B cell (primary cell): ENCODE measurements around the gene CAPN9. TPM values are rescaled to one million over a fixed set of nuclear protein-coding genes. Genes with fewer than 3 reads are reported as not detected.

Experiments used
- ATAC-seq: fragments of 200-7000 bp; cut with Tn5 transposase; one replicate; pipeline ENCODE4 v1.10.0; 2021; ENCODE audit warnings: low read depth, mild to moderate bottlenecking, moderate number of reproducible peaks, moderate library complexity
- CTCF ChIA-PET: fragments of 350-600 bp; sonication (Branson Sonifier 250); formaldehyde crosslinking; loops from one replicate; lab custom pipeline; 2021; ENCODE audit warnings: antibody characterized with exemption, inconsistent platforms; lab: Charles Lee
- POLR2A ChIA-PET: fragments of 350-600 bp; sonication (Branson Sonifier 250); formaldehyde crosslinking; loops from one replicate; lab custom pipeline; 2021; ENCODE audit warnings: antibody characterized with exemption; lab: Charles Lee
- DNase-seq: peaks from one replicate; pipeline ENCODE4 v3.0.0; 2013
- H2AFZ ChIP-seq: 2 replicates; pipeline ENCODE4 v1.6.1; 2012; ENCODE audit warnings: mild to moderate bottlenecking, low read depth, low read length; ENCODE audit not compliant: insufficient read depth, poor library complexity, severe bottlenecking
- H3K27ac ChIP-seq, 2 donors: 1 replicate in 1 of 2; 2 replicates in 1 of 2; pipeline ENCODE4 v1.5.1; 2012 to 2013; ENCODE audit warnings: low read length in 2 of 2, mild to moderate bottlenecking in 2 of 2, moderate library complexity in 1 of 2
- H3K27me3 ChIP-seq, 4 experiments: fragments of 200-600 bp in 1 of 4; sonication (generic) in 1 of 4; replicated peaks in 1 of 4; 1 replicate in 2 of 4; 2 replicates in 2 of 4; pipeline versions ENCODE4 v1.6.1 to v1.7.0; 2013 to 2016; ENCODE audit warnings: low read length in 3 of 4, mild to moderate bottlenecking in 2 of 4, mixed read lengths in 1 of 4, moderate library complexity in 1 of 4; ENCODE audit not compliant: insufficient read depth in 4 of 4, control insufficient read depth in 3 of 4; ENCODE audit errors: control extremely low read depth in 1 of 4
- H3K36me3 ChIP-seq, 2 experiments: replicated peaks in 1 of 2; 1 replicate in 1 of 2; 2 replicates in 1 of 2; pipeline versions ENCODE4 v1.6.1 to v1.7.1; 2013; ENCODE audit warnings: low read length in 1 of 2; ENCODE audit not compliant: insufficient read depth in 2 of 2, control insufficient read depth in 1 of 2; ENCODE audit errors: control extremely low read depth in 1 of 2, extremely low read depth in 1 of 2
- H3K4me1 ChIP-seq, 2 donors: fragments of 200-600 bp in 1 of 2; sonication (generic) in 1 of 2; 1 replicate in 1 of 2; 2 replicates in 1 of 2; pipeline versions ENCODE4 v1.5.1 to v1.6.1; 2013 to 2017; ENCODE audit warnings: low read length in 2 of 2; ENCODE audit not compliant: control insufficient read depth in 2 of 2, insufficient read depth in 2 of 2
- H3K4me2 ChIP-seq: replicated peaks from 2 replicates; pipeline ENCODE3; 2012; ENCODE audit warnings: mild to moderate bottlenecking, low read depth, low read length; ENCODE audit not compliant: poor library complexity, severe bottlenecking
- H3K4me3 ChIP-seq, 5 experiments: fragments of 200-600 bp in 1 of 5; sonication (generic) in 1 of 5; 1 replicate in 3 of 5; 2 replicates in 2 of 5; pipeline versions ENCODE4 v1.5.1 to v1.7.0; 2011 to 2016; ENCODE audit warnings: low read length in 4 of 5, mild to moderate bottlenecking in 4 of 5, low read depth in 2 of 5, control low read depth in 1 of 5, moderate library complexity in 1 of 5; ENCODE audit not compliant: insufficient read depth in 1 of 5; ENCODE audit errors: control extremely low read depth in 1 of 5, extremely low read depth in 1 of 5
- H3K79me2 ChIP-seq: fragments of 200-600 bp; sonication (generic); one replicate; pipeline ENCODE4 v1.6.0; 2016; ENCODE audit warnings: low read length; ENCODE audit not compliant: control insufficient read depth, insufficient read depth
- H3K9ac ChIP-seq: fragments of 200-600 bp; sonication (generic); 2 replicates; pipeline ENCODE4 v1.6.1; 2017; ENCODE audit warnings: mild to moderate bottlenecking, low read length, moderate library complexity
- H3K9me3 ChIP-seq, 3 donors: one replicate each; pipeline versions ENCODE4 v1.6.1 to v1.7.1; 2013; ENCODE audit warnings: low read length in 2 of 3; ENCODE audit not compliant: control insufficient read depth in 2 of 3, insufficient read depth in 1 of 3; ENCODE audit errors: control extremely low read depth in 1 of 3
- H4K20me1 ChIP-seq: 2 replicates; pipeline ENCODE4 v1.6.0; 2012; ENCODE audit warnings: mild to moderate bottlenecking, low read length; ENCODE audit not compliant: insufficient read depth, control insufficient read depth, poor library complexity, severe bottlenecking
- H3K27ac Mint-ChIP-seq: one replicate; pipeline ENCODE4 v1.8.0; 2021; ENCODE audit warnings: mixed read lengths
- H3K27me3 Mint-ChIP-seq: one replicate; pipeline ENCODE4 v1.8.0; 2021; ENCODE audit warnings: mixed read lengths
- H3K4me1 Mint-ChIP-seq: one replicate; pipeline ENCODE4 v1.8.0; 2021; ENCODE audit warnings: mixed read lengths
- H3K4me3 Mint-ChIP-seq: one replicate; pipeline ENCODE4 v1.8.0; 2021; ENCODE audit warnings: mixed read lengths
- H3K9me3 Mint-ChIP-seq: one replicate; pipeline ENCODE4 v1.8.0; 2022; ENCODE audit warnings: mixed read lengths; ENCODE audit not compliant: insufficient read depth
- EZH2 ChIP-seq: IDR thresholded peaks from 2 replicates; pipeline ENCODE4 v1.6.1; 2012; ENCODE audit warnings: borderline replicate concordance, low read depth, mild to moderate bottlenecking, moderate library complexity, low read length; ENCODE audit not compliant: insufficient read depth, poor library complexity, severe bottlenecking
- WGBS: methylation state at CpG from one replicate; pipeline ENCODE4 v1.1.5; 2013; ENCODE audit warnings: missing lambda C conversion rate; ENCODE audit not compliant: insufficient coverage; 5-methylcytosine and 5-hydroxymethylcytosine counted together
- intact Hi-C: fragments of 100-400 bp; cut with micrococcal nuclease; formaldehyde crosslinking; loops from one replicate; pipeline ENCODE4 v1.10.0; 2022
- polyA plus RNA-seq: library from polyadenylated mRNA; depleted of rRNA; stranded (reverse); fragments of >200 nt; gene quantifications from 2 replicates; pipeline ENCODE4 v1.2.3, GENCODE V29; 2012
- total RNA-seq, 2 donors: library from RNA; stranded (reverse); fragments of 120-200 nt in 1 of 2; gene quantifications; 1 replicate in 1 of 2; 2 replicates in 1 of 2; pipeline versions ENCODE4 v1.2.3 to v1.2.4, GENCODE V29; 2013 to 2022
- TF ChIP-seq, protein P1 (sequence below): fragments of 200-600 bp; IDR thresholded peaks from one replicate; pipeline ENCODE4 v1.8.0; 2022; ENCODE audit warnings: antibody characterized with exemption, mild to moderate bottlenecking

CAPN9 gene
- total and polyA plus RNA-seq, 2 donors (not counting 1 experiment from before 2014, with no cell fraction given): not detected

DNA sequence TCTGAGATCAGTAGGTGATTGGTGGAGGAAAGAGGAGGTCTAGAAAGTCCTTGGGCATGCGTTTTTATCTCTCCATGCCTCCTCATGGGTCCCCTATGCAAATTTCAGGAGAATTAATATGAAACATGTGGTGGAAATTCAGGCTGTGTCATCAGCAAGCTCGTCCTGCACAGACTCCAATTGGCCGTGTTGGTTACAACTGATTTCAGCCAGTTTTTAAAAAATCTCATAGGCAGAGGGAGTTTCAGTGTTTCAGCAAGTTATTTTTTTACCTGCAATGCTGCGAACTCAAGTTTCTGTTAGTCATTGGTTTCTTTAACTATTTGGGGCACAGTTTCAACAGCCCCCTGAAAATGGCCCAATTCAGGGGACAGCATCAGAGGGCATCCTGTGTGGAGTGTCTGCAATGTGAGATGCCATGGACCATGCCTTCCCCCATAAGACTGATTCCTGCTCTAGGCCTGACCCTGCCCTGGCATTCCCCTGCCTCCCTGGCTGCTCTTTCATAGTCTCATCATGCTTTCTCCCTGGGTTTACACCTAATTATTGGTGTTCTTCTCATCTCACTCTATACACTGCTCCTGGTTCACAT is 61.2 kb downstream of the CAPN9 start:
- WGBS: 79% methylated on average over 3 of the region's 4 CpGs
- H3K27me3 Mint-ChIP-seq: peaks cover 11% of the 10 kb centered on the region
- no peaks in the 10 kb centered on the region for H3K27me3 ChIP-seq
- no peaks in the 10 kb centered on the region for H3K79me2 ChIP-seq
- no peaks in the 10 kb centered on the region for H4K20me1 ChIP-seq
- no peak overlapping the region for H3K9ac ChIP-seq
- ChIA-PET POLR2A (no interaction called here), CTCF (no interaction called here)
- H3K4me1 Mint-ChIP-seq: no peaks in the 10 kb centered on the region
- peaks cover 9% of the 10 kb centered on the region for H3K9me3 Mint-ChIP-seq
- H3K36me3 ChIP-seq: no peaks in the 10 kb centered on the region
- ATAC-seq (no peak), DNase-seq (no peak)
- H3K27ac Mint-ChIP-seq: no peak overlapping the region
- H2AFZ ChIP-seq: no peak overlapping the region
- intact Hi-C loops: no loop called here
- no peak overlapping the region for H3K27ac ChIP-seq
- H3K9me3 ChIP-seq: peaks cover 0 to 6% (median 5%) of the 10 kb centered on the region in 3 donors
- no peak overlapping the region for H3K4me3 Mint-ChIP-seq
- no peak overlapping the region for H3K4me2 ChIP-seq
- no peak for TF ChIP-seq EZH2
- TF ChIP-seq, protein P1, sequence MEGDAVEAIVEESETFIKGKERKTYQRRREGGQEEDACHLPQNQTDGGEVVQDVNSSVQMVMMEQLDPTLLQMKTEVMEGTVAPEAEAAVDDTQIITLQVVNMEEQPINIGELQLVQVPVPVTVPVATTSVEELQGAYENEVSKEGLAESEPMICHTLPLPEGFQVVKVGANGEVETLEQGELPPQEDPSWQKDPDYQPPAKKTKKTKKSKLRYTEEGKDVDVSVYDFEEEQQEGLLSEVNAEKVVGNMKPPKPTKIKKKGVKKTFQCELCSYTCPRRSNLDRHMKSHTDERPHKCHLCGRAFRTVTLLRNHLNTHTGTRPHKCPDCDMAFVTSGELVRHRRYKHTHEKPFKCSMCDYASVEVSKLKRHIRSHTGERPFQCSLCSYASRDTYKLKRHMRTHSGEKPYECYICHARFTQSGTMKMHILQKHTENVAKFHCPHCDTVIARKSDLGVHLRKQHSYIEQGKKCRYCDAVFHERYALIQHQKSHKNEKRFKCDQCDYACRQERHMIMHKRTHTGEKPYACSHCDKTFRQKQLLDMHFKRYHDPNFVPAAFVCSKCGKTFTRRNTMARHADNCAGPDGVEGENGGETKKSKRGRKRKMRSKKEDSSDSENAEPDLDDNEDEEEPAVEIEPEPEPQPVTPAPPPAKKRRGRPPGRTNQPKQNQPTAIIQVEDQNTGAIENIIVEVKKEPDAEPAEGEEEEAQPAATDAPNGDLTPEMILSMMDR: no peak
- no peak overlapping the region for H3K4me3 ChIP-seq
- no peaks in the 10 kb centered on the region for H3K4me1 ChIP-seq

DNA sequence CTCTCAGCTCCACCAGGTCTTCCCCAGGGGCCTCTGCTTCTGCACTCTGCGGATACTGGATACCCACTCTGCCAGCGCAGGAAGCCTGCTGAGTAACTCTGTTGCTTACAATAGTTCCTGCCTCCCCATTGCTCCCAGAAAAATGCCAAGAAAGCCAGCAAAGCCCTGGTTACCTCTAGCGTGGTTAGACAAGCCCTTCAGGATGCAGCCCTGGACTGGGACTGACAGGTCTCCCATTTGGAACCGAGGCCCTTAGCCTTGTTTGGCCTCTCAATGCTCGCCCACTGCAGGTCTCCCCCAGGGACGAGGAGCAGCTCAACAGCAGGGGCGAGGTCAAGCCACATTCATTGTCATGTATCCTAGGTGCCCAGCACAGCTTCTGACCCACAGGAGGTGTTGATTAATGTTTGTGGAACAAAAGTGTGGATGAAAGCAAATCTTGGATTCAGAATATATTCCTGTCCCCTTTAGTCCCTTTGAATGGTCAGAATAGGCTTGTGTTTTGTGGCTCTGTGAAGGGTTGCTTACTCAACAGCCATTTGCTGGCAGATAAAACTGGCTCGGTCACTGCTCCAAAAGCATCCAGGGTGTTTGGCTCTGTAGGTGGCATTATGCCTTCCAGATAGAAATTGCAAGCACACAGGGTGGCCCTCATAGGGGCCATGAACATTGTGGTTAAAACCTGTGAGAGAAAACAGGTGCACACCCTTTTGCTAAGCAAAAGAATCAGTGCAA is 62.2 kb downstream of the CAPN9 start:
- Histone ChIP-seq H3K36me3 (no peaks in the 10 kb centered on the region), H3K4me3 (no peak overlapping the region), H4K20me1 (no peaks in the 10 kb centered on the region), H3K9ac (no peak overlapping the region), H3K27ac (no peak overlapping the region), H3K79me2 (no peaks in the 10 kb centered on the region), H3K27me3 (no peaks in the 10 kb centered on the region), H3K9me3 (peaks cover 0 to 6% (median 5%) of the 10 kb centered on the region in 3 donors), H3K4me2 (no peak overlapping the region), H3K4me1 (no peaks in the 10 kb centered on the region), H2AFZ (no peak overlapping the region)
- no peak for TF ChIP-seq EZH2
- TF ChIP-seq, protein P1: no peak
- Mint-ChIP-seq H3K9me3 (peaks cover 9% of the 10 kb centered on the region), H3K4me1 (no peaks in the 10 kb centered on the region), H3K4me3 (no peak overlapping the region), H3K27me3 (peaks cover 8% of the 10 kb centered on the region), H3K27ac (no peak overlapping the region)
- POLR2A ChIA-PET: no interaction called here
- CTCF ChIA-PET: no interaction called here
- ATAC-seq (no peak), DNase-seq (no peak)
- 81% methylated on average over 8 of the region's 8 CpGs for WGBS
- intact Hi-C loops: no loop called here
